ENCODE measurements around the gene ACVR1C.
A peak's percentile ranks its signal among the peaks of the same experiment; 100 is the strongest.

The ACVR1C gene

DNA sequence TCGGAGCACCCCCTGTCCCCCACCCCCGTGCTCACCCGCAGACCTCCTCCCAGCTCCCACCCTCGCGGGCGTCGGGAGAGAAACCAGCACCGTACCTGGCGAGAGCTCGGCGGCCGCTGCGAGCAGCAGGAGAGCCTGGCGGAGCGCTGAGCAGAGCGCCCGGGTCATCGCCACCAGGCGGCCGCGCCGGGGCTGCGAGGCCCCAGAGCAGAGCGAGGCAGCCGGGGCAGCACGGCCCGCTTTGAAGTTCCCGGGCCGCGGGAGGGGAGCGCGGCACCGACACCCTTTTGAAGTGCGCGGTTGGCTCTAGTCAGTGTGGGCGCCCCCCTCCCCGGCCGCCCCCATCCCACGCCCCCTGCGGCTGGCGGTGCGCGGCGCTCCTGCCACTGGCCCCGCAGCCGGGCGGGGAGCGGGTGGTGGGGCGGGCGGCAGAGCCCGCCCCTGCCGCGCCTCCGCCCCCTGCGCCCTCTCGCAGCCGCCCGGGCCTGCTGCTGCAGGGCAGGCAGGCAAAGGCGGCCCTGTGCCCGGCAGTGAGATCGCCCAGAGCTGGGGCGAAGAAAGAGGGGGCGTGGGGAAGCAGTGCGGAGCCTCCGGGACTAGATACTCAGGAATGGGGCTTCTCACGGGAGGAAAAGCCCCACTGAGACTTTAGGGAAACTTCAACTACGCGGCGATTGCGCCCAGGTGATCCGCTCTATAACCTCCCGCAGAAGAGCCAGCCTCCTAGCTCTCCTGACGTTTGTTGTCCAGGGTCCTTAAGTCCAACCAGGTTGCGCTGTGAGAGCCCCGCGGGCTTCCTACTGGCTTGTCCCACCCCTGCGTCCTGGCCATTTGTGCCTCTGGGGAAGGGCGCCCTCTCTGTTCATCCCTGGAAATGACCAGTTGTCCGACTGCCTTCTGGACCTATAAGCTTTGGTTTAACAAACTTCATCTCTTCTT is at the start of gene ACVR1C:
Gene ACVR1C (minus strand): TSS at position 388 of the 939 bp plus-strand sequence. CDS start 220 bp downstream, at position 168.
- DNase-seq = peak; percentile 83

GRCh38 chr2:157677941-157678340 is 49.3 kb upstream of the ACVR1C start:
- DNase-seq = no peak

DNA sequence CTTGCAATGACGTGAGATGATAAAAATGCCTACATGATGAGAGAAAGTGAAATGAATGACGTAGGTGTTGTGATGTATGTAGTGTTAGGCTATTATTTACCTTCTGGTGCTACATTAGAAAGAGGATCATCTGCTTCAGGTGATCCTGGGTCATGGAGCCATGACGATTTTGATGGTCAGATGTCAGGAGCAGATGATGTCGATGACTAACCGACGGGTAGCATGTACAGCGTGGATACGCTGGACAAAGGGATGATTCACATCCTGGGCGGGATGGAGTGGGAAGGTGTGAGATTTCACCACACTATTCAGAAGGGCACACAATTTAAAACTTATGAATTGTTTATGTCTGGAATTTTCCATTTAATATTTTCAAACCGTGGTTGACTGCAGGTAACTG is 43.5 kb upstream of the ACVR1C start:
- no peak for DNase-seq

DNA sequence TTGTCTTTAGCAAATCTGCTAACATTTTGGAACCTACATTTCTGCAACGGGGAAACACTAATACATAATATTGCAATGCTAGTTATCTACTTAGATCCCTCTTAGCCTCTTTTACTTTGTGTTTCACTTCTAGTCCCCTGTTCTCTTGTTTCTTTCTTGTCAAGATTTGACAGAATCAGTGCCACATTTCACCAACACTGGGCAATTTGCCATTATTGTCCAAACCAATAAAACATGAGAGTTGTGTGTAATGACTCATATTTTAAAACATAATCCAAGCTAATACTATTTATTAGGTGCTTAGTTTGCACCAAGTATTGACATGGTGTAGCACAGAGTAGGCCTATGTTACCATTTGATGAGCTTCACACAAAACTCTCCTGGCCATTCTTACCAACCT is 33.7 kb upstream of the ACVR1C start:
- DNase-seq = no peak

DNA sequence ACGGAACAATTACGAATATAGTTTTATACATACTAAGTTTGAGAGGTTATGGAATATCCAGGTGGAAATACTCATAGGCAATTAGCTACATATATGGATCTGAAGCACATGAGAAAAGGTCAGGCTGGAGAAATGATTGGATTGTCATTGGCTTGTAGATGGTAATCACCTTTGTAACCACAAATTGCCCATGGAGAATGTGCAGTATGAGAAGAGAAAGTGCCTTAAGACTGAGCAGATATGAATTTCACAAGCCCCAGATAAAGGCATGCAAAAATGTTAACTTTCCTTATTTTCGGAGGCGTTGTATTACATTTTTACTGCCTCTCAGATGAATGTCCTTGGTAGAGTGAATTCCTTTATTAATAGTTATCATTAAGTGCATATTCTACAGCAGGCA is 33.1 kb upstream of the ACVR1C start:
- no peak for DNase-seq

GRCh38 chr2:157657858-157658257 is 29.2 kb upstream of the ACVR1C start:
- DNase-seq = no peak

DNA sequence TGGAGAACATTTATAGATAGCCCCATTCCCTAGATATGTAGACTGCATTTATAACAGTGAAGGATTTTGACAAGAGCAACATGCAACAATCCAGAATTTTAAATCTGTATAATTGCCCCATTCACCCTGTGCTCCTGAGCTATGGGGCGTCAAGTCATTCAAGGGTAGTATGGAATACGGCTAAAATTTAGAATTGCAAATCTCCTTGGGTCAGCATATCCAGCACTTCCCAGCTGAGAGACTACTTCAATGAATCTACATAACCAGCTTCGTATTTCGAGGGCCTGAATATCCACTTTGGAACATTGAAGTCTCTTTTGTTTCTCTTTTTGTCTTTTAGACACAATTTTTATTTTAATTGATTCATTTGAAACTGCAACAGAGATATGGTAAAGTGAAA is 28.4 kb upstream of the ACVR1C start:
- no peak for DNase-seq

DNA sequence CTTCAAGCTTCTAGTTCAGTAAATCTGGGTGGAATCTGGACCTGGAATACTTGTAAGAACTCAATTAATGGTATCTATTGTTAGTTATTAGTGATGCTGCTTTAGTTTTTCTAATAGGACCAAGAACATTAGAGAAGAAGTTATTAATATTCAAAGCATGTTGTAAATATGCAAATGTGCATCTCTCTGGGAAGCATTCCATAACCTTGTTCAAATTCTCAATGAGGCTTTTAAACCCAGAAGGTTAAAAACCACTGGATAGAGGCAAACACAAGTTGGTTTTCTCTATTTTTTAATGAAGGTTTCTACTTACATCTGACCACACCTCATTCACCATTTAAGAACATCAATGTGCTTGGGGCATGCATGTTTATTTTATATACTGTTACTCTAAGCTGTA is 16.1 kb upstream of the ACVR1C start:
- DNase-seq = no peak

DNA sequence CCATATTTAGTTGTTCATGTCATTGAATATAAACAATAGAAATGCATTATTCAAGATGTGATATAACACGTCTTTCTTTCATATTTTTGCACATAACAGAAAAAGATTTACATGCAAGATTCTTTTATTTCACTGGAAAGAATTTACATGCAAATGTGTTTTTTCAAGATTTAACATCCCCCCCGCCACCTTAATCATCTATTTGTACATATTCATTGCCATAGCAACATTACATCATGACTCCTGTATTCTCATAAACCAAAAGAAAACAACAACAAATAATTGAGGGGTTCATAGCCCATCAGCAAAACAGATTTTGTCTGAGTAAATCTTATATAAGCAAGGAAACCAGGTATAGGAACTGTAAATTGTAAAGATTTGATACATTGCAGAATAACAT is 3.2 kb upstream of the ACVR1C start:
- DNase-seq = no peak

DNA sequence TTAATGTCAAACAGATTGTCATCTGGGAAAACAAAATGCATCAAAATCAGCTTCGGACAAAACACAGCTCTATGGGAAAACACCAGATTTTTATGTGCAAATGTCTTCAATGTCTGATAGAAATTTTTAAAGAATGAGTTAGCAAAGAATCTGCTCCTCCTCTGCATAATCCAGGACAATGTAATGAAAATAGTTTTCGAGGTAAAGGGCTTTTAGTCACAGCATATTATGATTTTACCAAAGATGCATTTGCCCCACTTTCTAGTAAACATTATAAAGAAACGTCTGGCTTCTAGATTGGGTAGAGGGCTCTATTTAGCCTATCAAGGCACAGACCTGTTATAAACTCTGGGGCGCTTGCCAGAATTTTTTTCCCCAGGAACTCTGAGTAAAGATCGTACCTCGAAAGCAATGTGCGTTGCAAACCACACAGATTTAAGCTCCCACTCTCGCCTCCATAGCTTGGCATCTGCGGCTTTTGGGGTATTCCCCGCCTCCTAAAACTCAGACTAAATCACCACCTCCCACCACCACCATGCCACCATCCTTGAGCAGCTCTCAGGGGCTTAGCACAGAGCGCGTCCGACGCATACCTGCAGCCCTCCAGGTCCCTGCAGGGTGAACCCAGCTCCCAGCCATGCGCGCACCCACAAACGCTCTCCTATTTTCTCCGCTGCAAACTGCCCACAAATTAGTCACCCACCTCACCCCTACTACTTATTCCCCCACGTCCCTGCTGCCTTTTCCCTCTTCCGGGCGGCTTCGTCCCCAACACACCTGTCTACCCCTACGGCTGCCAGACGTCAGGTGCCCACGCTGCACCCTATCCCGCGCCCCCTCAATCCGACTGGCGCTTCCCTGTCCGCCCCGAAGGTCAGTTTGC is 829 bp downstream of the ACVR1C start:
- peak; percentile 55 for DNase-seq

GRCh38 chr2:157625296-157625695 is 3.4 kb downstream of the ACVR1C start:
- no peak for DNase-seq

- DNase-seq = no peak
Observed at GRCh38 chr2:157620956-157621355, 7.7 kb downstream of the ACVR1C start.

DNA sequence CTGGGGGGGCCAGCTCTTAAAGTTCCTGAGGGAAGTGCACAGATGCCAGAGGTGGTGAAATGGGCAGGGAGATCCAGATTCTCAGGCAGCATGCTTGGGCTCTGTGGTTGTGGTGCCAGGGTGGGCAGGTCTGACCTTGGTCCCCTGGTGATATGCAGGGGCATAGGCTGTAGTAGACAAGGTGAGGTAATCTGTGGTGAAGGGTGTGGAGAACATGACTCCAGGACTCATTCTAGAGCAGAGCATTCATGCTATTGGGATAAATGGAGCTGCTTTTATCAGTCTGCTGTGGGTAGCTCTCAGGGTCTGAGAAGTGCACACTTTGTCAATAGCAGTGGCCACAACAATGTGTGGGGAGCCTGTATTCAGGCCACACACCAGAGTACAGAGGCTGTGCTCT is 16.9 kb downstream of the ACVR1C start:
- DNase-seq = no peak

DNA sequence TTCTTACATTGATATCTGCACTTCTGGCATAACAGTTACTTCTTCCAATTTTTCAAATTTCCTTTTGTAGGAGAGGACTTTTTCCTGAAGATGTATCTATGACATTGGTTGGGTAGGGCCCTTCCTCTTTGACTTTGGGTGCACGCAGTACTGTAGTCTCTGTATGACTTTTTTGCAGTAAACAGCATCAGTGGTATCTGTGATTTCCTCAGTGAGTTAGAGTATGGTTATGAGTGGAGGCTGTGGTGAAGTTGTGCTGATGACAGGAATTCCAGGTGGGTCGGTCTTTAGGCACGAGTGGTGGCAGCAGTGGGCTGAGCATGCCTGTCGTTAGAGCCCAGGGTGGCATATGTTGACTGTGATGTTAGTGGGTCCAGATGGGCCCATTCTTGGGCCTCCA is 17.6 kb downstream of the ACVR1C start:
- no peak for DNase-seq

- DNase-seq = no peak
Observed at GRCh38 chr2:157606534-157606933, 22.1 kb downstream of the ACVR1C start.

DNA sequence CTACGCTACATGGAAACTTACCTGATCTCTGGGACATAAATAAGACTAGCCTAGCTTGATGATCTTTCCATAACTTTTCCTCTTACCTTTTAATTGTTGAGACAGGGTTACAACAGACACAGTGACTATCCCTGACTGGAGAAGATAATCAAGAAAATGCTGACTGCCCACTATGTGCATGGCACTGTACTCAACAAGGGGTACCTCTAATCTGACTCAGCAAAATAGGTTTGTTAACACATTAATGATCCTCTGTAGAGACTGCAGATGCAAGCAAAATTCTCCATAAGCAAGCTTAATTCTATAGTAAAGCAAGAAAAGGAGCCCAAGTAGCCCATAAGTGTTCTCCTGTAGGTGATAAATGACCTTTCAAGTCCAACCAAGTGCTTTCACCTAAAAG is 25.5 kb downstream of the ACVR1C start:
- peak; percentile 3 for DNase-seq

GRCh38 chr2:157601807-157602206 is 26.9 kb downstream of the ACVR1C start:
- no peak for DNase-seq

- DNase-seq = no peak
Observed at GRCh38 chr2:157596992-157597681, 31.5 kb downstream of the ACVR1C start.

GRCh38 chr2:157593411-157593810 is 35.3 kb downstream of the ACVR1C start:
- DNase-seq = peak; percentile 37

GRCh38 chr2:157592948-157593347 is 35.7 kb downstream of the ACVR1C start:
- peak; percentile 86 for DNase-seq

DNA sequence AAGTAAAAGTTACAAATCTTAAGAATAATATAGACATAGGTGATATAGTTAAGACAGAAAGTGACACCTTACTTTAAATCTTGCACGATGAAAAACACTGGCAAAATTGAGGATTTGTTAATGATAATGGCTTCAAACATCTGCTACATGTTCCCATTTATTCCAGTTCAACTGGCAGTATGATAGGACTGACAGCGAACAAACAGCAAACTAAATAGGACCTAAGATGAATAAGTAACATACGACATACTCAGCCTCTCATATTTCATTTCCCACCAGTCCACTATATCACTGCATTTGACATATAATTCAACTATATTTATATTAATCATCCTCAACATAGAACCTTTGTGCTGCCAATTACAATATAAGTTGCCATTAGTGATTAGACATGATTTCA is 36.3 kb downstream of the ACVR1C start:
- DNase-seq = peak; percentile 71

GRCh38 chr2:157587576-157587975 is 41.1 kb downstream of the ACVR1C start:
- peak; percentile 17 for DNase-seq

GRCh38 chr2:157574165-157574564 is 54.5 kb downstream of the ACVR1C start:
- no peak for DNase-seq

All from NCI-H69 (cell line).